Right atrium auricular region (tissue), 2 donors: ENCODE measurements around the gene OR10AD1. TPM values are rescaled to one million over a fixed set of nuclear protein-coding genes. Genes with fewer than 3 reads are reported as not detected.
A peak's percentile ranks its signal among the peaks of the same experiment; 100 is the strongest.

Source experiments
- DNase-seq: peaks from one replicate; pipeline ENCODE4 v3.0.0-alpha.2; 2019; ENCODE audit warnings: low spot score
- H3K27ac ChIP-seq, 2 donors: fragments of 200-600 bp; sonication (generic); 1 replicate in 1 of 2; 2 replicates in 1 of 2; pipeline ENCODE4 v1.5.1; 2016 to 2019
- H3K27me3 ChIP-seq, 2 donors: fragments of 200-600 bp; sonication (generic); one replicate each; pipeline versions ENCODE4 v1.5.1 to v1.6.0; 2017 to 2019
- H3K36me3 ChIP-seq: fragments of 200-600 bp; sonication (generic); one replicate; pipeline ENCODE4 v1.5.1; 2016
- H3K4me1 ChIP-seq, 2 donors: fragments of 200-600 bp; sonication (generic); one replicate each; pipeline versions ENCODE4 v1.5.1 to v1.6.0; 2017 to 2019
- H3K4me3 ChIP-seq, 2 donors: fragments of 200-600 bp; sonication (generic); 1 replicate in 1 of 2; 2 replicates in 1 of 2; pipeline ENCODE4 v1.5.1; 2017 to 2019; ENCODE audit warnings: mild to moderate bottlenecking in 1 of 2, moderate library complexity in 1 of 2
- H3K9me3 ChIP-seq, 2 donors: fragments of 200-600 bp; sonication (generic); one replicate each; pipeline ENCODE4 v1.5.1; 2019
- total RNA-seq, 2 donors: library from RNA; depleted of rRNA; stranded (reverse); fragments of >200 nt; gene quantifications; one replicate each; pipeline ENCODE4 v1.1.0, GENCODE V29; 2016
- TF ChIP-seq, protein P1 (sequence below), 2 donors: fragments of 200-600 bp; sonication (generic); IDR thresholded peaks; one replicate each; pipeline ENCODE4 v1.5.1; 2019; ENCODE audit warnings: antibody characterized with exemption in 2 of 2

The OR10AD1 gene
- total RNA-seq, 2 donors from 2014 or later: not detected

DNA sequence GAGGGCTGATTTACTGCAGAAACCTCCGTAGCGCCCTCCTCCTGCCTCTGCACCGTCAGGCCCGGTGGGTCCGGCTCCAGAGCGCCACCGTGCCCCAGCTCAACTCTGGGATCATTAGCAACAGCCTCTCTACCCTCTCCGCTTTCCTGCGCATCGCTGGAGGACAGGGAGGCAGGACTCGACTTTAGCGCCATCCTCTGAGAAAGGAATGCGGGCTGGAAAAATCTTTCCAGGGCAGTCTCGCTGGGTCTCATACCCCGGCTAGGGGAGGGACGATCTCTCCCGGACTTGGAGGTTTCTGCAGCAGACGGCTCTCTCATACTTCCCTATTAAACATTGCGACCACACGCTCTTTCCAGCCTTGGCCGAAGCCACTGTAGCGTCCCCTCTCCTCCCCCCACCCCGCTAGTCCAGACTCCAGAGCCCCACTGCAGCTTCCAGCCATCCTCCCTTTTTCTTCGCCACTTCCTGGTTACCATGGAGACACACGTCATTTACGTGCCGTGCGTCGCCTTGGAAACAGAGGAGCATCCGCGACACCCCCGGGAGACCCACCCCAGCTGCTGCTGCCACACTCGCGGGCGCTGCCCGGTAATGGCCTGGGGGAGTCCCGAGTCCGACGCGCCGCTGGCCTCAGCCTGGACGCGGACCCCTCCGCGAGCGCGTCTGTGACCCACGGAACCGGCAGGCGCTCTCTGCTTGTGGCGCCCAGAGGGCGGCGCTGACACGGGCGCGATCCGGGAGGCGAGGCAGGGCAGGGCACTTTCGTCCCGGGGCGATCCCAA, 19.8 kb downstream of the OR10AD1 start, which contains the start of gene CCDC184:
Gene CCDC184 (plus strand): TSS at position 554 of the 785 bp plus-strand sequence. CDS start 479 bp downstream, outside the sequence.
- no peaks in the 10 kb centered on the region for H3K36me3 ChIP-seq
- peak; percentile 73 for DNase-seq
- peaks cover 0 to 25% of the 10 kb centered on the region in 2 donors for H3K4me1 ChIP-seq
- peak within 1 kb of the TSS; percentile 38 to 64 for H3K27ac ChIP-seq
- H3K9me3 ChIP-seq: no peaks in the 10 kb centered on the region
- TF ChIP-seq, protein P1, sequence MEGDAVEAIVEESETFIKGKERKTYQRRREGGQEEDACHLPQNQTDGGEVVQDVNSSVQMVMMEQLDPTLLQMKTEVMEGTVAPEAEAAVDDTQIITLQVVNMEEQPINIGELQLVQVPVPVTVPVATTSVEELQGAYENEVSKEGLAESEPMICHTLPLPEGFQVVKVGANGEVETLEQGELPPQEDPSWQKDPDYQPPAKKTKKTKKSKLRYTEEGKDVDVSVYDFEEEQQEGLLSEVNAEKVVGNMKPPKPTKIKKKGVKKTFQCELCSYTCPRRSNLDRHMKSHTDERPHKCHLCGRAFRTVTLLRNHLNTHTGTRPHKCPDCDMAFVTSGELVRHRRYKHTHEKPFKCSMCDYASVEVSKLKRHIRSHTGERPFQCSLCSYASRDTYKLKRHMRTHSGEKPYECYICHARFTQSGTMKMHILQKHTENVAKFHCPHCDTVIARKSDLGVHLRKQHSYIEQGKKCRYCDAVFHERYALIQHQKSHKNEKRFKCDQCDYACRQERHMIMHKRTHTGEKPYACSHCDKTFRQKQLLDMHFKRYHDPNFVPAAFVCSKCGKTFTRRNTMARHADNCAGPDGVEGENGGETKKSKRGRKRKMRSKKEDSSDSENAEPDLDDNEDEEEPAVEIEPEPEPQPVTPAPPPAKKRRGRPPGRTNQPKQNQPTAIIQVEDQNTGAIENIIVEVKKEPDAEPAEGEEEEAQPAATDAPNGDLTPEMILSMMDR (IDR thresholded peaks at IDR 0.05): peak in 1 of 2 donors; percentile 49
- H3K4me3 ChIP-seq: peak within 1 kb of the TSS; percentile 42 to 67
- H3K27me3 ChIP-seq: peaks cover 0 to 12% of the 10 kb centered on the region in 2 donors

DNA sequence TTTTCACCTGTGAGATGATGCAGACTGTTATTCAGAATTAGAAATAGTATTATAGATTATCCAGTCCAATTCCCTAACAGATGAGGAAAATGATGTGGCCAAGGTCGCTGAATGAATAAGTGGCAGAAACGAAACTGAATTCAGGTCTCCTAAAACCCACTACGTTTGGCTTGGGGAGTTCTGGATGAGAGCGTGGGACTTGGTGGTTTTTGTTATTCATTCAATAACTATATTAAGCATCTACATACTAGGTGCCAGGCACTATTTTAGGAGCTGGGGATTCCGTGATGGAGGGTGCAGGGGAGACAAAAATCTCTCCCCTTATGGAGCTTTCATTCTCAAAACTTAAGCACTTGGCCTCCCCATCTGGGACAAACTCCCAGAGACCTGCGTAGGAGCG, 20.5 kb downstream of the OR10AD1 start:
- H3K27me3 ChIP-seq: peaks cover 0 to 12% of the 10 kb centered on the region in 2 donors
- H3K27ac ChIP-seq: peak overlapping the region; percentile 38 to 64
- H3K9me3 ChIP-seq: no peaks in the 10 kb centered on the region
- TF ChIP-seq, protein P1 (IDR thresholded peaks at IDR 0.05): no peak
- H3K36me3 ChIP-seq: no peaks in the 10 kb centered on the region
- peaks cover 0 to 25% of the 10 kb centered on the region in 2 donors for H3K4me1 ChIP-seq
- peak overlapping the region; percentile 42 to 67 for H3K4me3 ChIP-seq
- no peak for DNase-seq

DNA sequence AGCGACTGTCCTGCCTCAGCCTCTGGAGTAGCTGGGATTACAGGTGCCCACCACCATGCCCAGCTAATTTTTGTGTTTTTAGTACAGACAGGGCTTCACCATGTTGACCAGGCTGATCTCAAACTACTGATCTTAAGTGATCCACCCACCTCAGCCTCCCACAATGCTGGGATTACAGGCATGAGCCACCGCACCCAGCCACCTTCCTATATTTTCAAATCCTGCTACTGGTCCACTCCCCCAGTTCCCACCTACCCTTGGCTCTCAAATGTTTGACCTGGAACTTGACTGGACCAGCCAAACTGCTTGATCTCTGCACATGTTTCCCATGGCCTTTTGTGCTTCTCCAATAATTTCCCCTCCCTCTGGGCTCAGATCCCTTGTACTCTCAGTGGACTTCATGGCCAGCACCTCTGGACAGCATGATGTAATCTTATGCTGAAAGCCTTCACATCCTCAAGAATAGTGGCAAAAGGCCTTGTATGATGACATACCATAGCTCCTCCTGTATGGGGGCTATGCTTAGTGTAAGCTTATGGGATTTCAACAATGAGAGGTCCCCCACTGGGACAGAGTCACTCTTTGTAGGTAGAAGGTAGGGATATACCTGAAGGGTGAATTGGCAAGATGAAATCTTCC, 22.1 kb downstream of the OR10AD1 start:
- H3K36me3 ChIP-seq: no peaks in the 10 kb centered on the region
- H3K4me1 ChIP-seq: peaks cover 0 to 25% of the 10 kb centered on the region in 2 donors
- DNase-seq: no peak
- no peaks in the 10 kb centered on the region for H3K9me3 ChIP-seq
- no peak overlapping the region for H3K27ac ChIP-seq
- H3K4me3 ChIP-seq: no peak overlapping the region
- TF ChIP-seq, protein P1 (IDR thresholded peaks at IDR 0.05): no peak
- peaks cover 0 to 12% of the 10 kb centered on the region in 2 donors for H3K27me3 ChIP-seq

DNA sequence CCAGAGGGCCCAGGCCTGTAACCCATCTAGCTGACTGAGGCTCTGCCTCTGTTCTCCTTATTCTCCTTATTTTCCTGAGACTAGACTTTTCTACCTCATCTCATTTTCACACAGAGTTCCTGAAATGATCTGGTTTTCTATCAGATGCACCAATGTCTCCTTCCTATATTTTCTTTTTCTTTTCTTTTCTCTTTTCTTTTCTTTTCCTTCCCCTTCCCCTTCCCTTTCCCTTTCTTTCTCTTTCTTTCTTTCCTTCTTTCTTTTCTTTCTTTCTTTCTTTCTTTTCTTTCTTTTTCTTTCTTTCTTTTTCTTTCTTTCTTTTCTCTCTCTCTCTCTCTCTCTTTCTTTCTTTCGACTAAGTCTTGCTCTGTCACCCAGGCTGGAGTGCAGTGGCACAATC, 22.7 kb downstream of the OR10AD1 start:
- H3K4me3 ChIP-seq: no peak overlapping the region
- H3K4me1 ChIP-seq: peaks cover 0 to 25% of the 10 kb centered on the region in 2 donors
- no peaks in the 10 kb centered on the region for H3K9me3 ChIP-seq
- H3K27ac ChIP-seq: no peak overlapping the region
- no peaks in the 10 kb centered on the region for H3K36me3 ChIP-seq
- no peak for DNase-seq
- TF ChIP-seq, protein P1 (IDR thresholded peaks at IDR 0.05): no peak
- H3K27me3 ChIP-seq: peaks cover 0 to 12% of the 10 kb centered on the region in 2 donors

DNA sequence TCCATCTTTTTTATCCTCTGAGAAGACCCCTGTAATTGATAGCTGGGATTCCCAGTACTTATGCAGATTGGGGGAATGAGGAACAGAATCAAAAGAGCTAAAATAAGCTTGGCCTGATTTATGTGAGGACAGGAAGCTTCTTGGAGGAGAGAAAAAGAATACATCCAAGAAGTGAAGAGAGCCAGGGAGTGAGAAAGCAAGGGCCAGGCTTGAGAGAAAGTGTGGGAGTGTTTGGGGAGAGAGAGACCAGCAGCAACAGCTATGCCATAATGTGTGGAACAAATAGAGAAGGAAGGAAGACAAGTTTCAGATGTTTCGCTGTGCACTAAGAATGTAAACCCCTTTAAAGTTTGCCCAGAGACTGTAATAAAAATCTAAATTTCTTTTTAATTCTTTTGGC, 23.6 kb downstream of the OR10AD1 start:
- Histone ChIP-seq H3K27ac (no peak overlapping the region), H3K27me3 (peaks cover 0 to 12% of the 10 kb centered on the region in 2 donors), H3K4me3 (no peak overlapping the region), H3K4me1 (peaks cover 0 to 23% of the 10 kb centered on the region in 2 donors), H3K9me3 (no peaks in the 10 kb centered on the region), H3K36me3 (no peaks in the 10 kb centered on the region)
- TF ChIP-seq, protein P1 (IDR thresholded peaks at IDR 0.05): no peak
- DNase-seq: no peak
